Frontal cortex (tissue), 4 donors: ENCODE results near the gene AKR1E2. TPM values are rescaled to one million over a fixed set of nuclear protein-coding genes. Genes with fewer than 3 reads are reported as not detected.

ENCODE experiments used
- DNase-seq, 2 donors: peaks; one replicate each; pipeline ENCODE4 v3.0.0; 2012; ENCODE audit warnings: low spot score in 2 of 2
- FAIRE-seq: peaks from 2 replicates; lab custom pipeline; 2012; peaks lifted over from hg19 to GRCh38; lab: Jason Lieb, UNC
- total RNA-seq: library from RNA; depleted of rRNA; stranded (reverse); fragments of >200 nt; gene quantifications from one replicate; pipeline ENCODE4 v1.2.3, GENCODE V29; 2014
- donor health status: control.
- donor health status: control.
- donor health status: control.

Gene AKR1E2
- total RNA-seq, 1 donor from 2014 or later, result 74.2 TPM

- DNase-seq (no peak), FAIRE-seq (no peak)
Measured at GRCh38 chr10:4885162-4885561, 59.2 kb downstream of the AKR1E2 start.

GRCh38 chr10:4887501-4887900, 61.5 kb downstream of the AKR1E2 start:
- FAIRE-seq, result no peak
- DNase-seq, result no peak

- DNase-seq, result no peak
- FAIRE-seq, result no peak
Measured at GRCh38 chr10:4888236-4888635, 62.2 kb downstream of the AKR1E2 start.

GRCh38 chr10:4889959-4890358, 64.0 kb downstream of the AKR1E2 start:
- DNase-seq (no peak), FAIRE-seq (no peak)

DNA sequence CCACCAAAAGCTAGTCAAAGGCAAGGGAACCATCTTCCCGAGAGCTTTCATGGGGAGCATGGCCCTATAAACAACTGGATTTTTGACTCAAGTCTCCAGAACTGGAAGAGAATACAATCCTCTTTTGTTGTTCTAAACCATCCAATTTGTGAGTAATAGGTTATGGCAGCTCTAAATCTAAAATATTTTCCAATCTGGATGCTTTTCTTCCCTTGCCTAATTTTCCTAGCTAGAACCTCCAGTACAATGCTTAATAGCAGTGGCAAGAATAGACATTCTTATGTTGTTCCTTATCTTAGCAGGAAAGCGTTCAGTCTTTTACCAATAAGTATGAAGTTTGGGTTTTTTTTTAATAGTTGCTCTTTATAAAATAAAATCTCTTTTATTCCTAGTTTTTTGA, 66.7 kb downstream of the AKR1E2 start:
- no peak for DNase-seq
- no peak for FAIRE-seq

DNA sequence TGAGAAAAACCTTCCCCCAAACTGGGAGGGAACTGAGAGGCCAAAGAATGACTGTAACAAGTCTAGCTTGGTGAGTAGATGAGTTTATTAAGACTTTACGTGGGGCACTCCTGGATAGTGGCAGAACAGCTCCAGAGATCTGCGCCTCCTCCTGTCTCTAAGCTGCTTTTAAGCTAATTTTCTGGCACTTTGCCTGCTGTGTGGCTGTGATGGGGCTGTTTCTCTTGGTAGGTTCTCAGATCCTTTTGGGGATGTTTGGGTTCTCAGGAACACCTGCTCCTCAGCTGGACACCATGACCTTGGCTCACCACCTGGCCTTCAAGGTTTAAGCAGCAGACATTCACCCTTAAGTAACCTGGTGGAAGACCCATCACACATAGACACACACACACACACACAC, 68.3 kb downstream of the AKR1E2 start:
- FAIRE-seq (no peak), DNase-seq (no peak)

Other genes starting within 250 kb of the AKR1E2 start
- gene AKR1C1, start 137.2 kb downstream of the AKR1E2 start, total RNA-seq, result 30.2 TPM
- gene AKR1C2, start 177.7 kb downstream of the AKR1E2 start, total RNA-seq, result 39.5 TPM